ENCODE measurements around the gene XPR1.
"Not testable (repeated sequence)": the region's sequence is repeated elsewhere in the genome, so short reads cannot be mapped to it uniquely, and the experiment has no call there.

DNA sequence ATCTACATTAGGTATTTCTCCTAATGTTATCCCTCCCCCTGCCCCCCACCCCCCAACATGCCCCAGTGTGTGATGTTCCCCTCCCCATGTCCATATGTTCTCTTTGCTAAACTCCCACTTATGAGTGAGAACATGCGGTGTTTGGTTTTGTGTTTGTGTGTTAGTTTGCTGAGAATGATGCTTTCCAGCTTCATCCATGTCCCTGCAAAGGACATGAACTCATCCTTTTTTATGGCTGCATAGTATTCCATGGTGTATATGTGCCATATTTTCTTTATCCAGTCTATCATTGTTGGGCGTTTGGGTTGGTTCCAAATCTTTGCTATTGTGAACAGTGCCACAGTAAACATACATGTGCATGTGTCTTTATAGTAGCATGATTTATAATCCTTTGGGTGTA, 199.7 kb downstream of the XPR1 start:
- TF ChIP-seq POLR2AphosphoS5, CTCF, POLR2A (IDR thresholded peaks at IDR 0.05): not testable (repeated sequence)

Measured in gastroesophageal sphincter (tissue), 3 donors.